BJ (cell line): ENCODE data around the gene MTA1. TPM values are rescaled to one million over a fixed set of nuclear protein-coding genes. Genes with fewer than 3 reads are reported as not detected.

Source experiments
- CTCF ChIA-PET: fragments of 350-600 bp; formaldehyde crosslinking; extraction: SDS; loops from one replicate; lab custom pipeline; 2021; ENCODE audit warnings: antibody characterized with exemption, inconsistent platforms; lab: Yijun Ruan, JAX
- POLR2A ChIA-PET: fragments of 300-600 bp; sonication (Branson Sonifier 250); formaldehyde crosslinking; extraction: SDS; loops from one replicate; lab custom pipeline; 2021; ENCODE audit warnings: antibody characterized with exemption; lab: Charles Lee
- DNase-seq: peaks from one replicate; pipeline ENCODE4 v3.0.0-alpha.2; 2011; ENCODE audit warnings: low read depth
- H3K27me3 ChIP-seq: 2 replicates; pipeline ENCODE4 v1.6.0; 2011; ENCODE audit warnings: low read length; ENCODE audit not compliant: control insufficient read depth, insufficient read depth
- H3K36me3 ChIP-seq: 2 replicates; pipeline ENCODE4 v1.5.1; 2011; ENCODE audit warnings: low read length; ENCODE audit not compliant: control insufficient read depth, insufficient read depth
- H3K4me3 ChIP-seq: 2 replicates; pipeline ENCODE4 v1.5.1; 2011; ENCODE audit warnings: low read depth, mild to moderate bottlenecking, control low read depth, low read length
- polyA plus RNA-seq: library from polyadenylated mRNA; depleted of rRNA; stranded (reverse); fragments of >200 nt; gene quantifications from 2 replicates; pipeline ENCODE4 v1.2.3, GENCODE V29; 2011
- TF ChIP-seq, protein P1 (sequence below): IDR thresholded peaks from 2 replicates; pipeline ENCODE4 v1.5.1; 2011; ENCODE audit warnings: low read depth, mild to moderate bottlenecking, control low read depth, inconsistent platforms, low read length, moderate library complexity; ENCODE audit not compliant: insufficient read depth

The MTA1 gene
- polyA plus RNA-seq, 1 experiment, result 48.8 TPM

DNA sequence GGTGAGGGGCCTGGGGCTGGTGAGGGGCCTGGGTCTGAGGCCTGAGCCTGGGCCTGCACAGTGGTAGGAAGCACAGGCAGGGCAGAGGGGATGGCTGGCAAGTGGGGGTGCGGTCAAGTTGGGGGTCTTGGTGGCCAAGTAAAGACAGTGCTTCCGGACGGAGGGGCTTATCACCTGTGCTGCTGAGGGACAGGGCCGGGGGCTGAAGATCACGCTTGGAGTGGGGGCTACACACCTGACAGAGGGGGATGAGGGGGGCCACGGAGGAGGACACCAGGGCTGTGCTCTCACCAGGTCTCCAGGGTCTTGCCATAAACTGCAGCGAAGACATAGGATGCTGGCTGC, 83.6 kb downstream of the MTA1 start:
- POLR2A ChIA-PET, result no interaction called here
- CTCF ChIA-PET, result interaction anchor here (1.3 kb wide), 1 partner anchor 22 kb away, joined by 4 read pairs; no protein-coding TSS in a partner anchor

DNA sequence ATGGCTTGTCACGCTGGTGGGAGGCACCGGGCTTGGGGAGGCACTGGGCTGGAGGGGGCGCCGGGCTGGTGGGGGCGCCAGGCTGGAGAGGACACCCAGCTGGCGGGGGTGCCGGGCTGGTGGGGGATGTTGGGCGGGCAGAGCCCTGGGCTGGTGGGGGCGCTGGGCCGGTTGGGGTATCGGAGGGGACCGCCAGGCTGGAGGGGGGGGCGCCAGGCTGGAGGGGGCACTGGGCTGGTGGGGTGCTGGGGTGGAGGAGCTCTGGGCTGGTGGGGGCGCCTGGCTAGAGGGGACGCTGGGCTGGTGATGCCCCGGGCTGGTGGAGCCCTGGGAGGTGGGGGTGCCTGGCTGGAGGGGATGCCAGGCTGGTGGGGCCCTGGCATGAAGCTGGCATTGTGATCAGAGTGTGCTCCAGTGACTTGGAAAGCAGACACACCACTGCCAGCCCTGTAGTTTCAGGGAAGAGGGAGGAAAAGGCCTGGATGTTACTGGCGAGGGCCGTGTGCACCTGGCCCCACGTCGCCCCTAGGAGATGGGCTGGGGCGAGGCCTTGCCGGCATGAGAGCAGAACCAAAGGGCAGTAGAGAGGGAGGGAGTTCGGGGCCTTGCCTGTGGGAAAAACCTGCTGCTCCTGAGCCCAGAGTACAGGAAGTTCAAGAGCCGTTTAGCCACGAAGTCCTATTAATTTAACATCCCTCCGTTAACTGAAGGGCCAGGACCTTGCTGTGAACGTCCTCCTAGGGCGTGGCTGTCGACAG, 84.5 kb downstream of the MTA1 start:
- TF ChIP-seq, protein P1, sequence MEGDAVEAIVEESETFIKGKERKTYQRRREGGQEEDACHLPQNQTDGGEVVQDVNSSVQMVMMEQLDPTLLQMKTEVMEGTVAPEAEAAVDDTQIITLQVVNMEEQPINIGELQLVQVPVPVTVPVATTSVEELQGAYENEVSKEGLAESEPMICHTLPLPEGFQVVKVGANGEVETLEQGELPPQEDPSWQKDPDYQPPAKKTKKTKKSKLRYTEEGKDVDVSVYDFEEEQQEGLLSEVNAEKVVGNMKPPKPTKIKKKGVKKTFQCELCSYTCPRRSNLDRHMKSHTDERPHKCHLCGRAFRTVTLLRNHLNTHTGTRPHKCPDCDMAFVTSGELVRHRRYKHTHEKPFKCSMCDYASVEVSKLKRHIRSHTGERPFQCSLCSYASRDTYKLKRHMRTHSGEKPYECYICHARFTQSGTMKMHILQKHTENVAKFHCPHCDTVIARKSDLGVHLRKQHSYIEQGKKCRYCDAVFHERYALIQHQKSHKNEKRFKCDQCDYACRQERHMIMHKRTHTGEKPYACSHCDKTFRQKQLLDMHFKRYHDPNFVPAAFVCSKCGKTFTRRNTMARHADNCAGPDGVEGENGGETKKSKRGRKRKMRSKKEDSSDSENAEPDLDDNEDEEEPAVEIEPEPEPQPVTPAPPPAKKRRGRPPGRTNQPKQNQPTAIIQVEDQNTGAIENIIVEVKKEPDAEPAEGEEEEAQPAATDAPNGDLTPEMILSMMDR, result no peak

More for the DNA sequence above, 83.6 kb downstream of the MTA1 start:
- Histone ChIP-seq H3K36me3 (no peaks in the 10 kb centered on the region; the same call in 1 of the 2 replicates), H3K27me3 (no peaks in the 10 kb centered on the region; the same call in 1 of the 2 replicates), H3K4me3 (no peak overlapping the region)
- TF ChIP-seq, protein P1, result no peak
- no peak for DNase-seq

GRCh38 chr14:105505101-105505500, 85.5 kb downstream of the MTA1 start:
- H3K36me3 ChIP-seq, result no peaks in the 10 kb centered on the region
- no peak overlapping the region for H3K4me3 ChIP-seq
- TF ChIP-seq, protein P1, result no peak
- CTCF ChIA-PET, result no interaction called here
- H3K27me3 ChIP-seq, result no peaks in the 10 kb centered on the region; the same call in 1 of the 2 replicates
- POLR2A ChIA-PET, result no interaction called here
- no peak for DNase-seq

More for the DNA sequence above, 84.5 kb downstream of the MTA1 start:
- Histone ChIP-seq H3K27me3 (no peaks in the 10 kb centered on the region; the same call in 1 of the 2 replicates), H3K4me3 (no peak overlapping the region), H3K36me3 (no peaks in the 10 kb centered on the region)
- DNase-seq, result no peak
- POLR2A ChIA-PET, result no interaction called here
- CTCF ChIA-PET, result interaction anchor here (1.3 kb wide), 1 partner anchor 23 kb away, joined by 4 read pairs; no protein-coding TSS in a partner anchor

DNA sequence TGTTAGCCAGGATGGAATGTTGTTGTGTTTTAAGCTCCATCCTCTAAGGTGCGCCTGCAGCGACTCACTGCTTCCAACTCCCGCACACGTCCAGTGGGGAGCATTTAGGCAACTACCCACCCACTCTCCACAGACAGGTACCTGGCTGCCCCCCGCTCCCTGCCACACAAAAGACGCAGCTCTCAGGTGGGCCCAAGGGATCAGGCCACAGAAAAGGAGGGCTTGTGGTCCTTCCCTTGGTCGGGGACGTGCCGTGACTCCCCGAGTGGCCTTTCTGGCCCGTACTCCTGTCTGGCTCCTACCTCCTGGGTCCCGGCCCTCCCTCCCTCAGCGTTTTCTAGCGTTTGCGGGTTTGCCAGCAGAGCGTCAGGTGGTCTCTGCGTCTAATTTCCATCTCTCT, 87.6 kb downstream of the MTA1 start:
- DNase-seq, result no peak
- ChIA-PET CTCF (interaction anchor here (1.2 to 1.3 kb wide), 2 partner anchors 10 to 137 kb away, joined by 3 to 4 read pairs; no protein-coding TSS in a partner anchor), POLR2A (no interaction called here)
- Histone ChIP-seq H3K4me3 (no peak overlapping the region), H3K36me3 (no peaks in the 10 kb centered on the region), H3K27me3 (no peaks in the 10 kb centered on the region; the same call in 1 of the 2 replicates)
- TF ChIP-seq, protein P1, result no peak

- no peaks in the 10 kb centered on the region for H3K36me3 ChIP-seq
- no peak for DNase-seq
- no peak overlapping the region for H3K4me3 ChIP-seq
- H3K27me3 ChIP-seq, result no peaks in the 10 kb centered on the region; the same call in 1 of the 2 replicates
- ChIA-PET CTCF (interaction anchor here (1.3 kb wide), 1 partner anchor 9 kb away, joined by 3 read pairs; no protein-coding TSS in a partner anchor), POLR2A (no interaction called here)
- TF ChIP-seq, protein P1, result no peak
These were observed 88.4 kb downstream of the MTA1 start for GRCh38 chr14:105508069-105508468.
